ENCODE results near the gene PLA2G2D. TPM values are rescaled to one million over a fixed set of nuclear protein-coding genes. Genes with fewer than 3 reads are reported as not detected.
A peak's percentile ranks its signal among the peaks of the same experiment; 100 is the strongest.

Gene PLA2G2D
- total and polyA plus RNA-seq, 10 of the 15 experiments (the other 5 are each of a cell fraction or from before 2014, with no cell fraction given): 0.06 to 0.38 (median 0.16) TPM; not detected in 2

GRCh38 chr1:20126806-20127440 lies 7.6 kb upstream of the PLA2G2D start:
- CTCF ChIA-PET: interaction anchor here (0.6 to 3.3 kb wide), 5 partner anchors 20 to 245 kb away, joined by 3 to 17 read pairs (median 4); partner anchors contain the start of gene OTUD3
- in situ Hi-C loops (cut with MboI): no loop called here
- WGBS (ENCODE audit: insufficient coverage, insufficient replicate concordance, low lambda C conversion rate, missing lambda C conversion rate): 81% methylated on average over 10 of the region's 10 CpGs

More at GRCh38 chr1:20126806-20127440, 7.6 kb upstream of the PLA2G2D start:
- Histone ChIP-seq H3K27me3 (replicated peaks in 1 of 2; ENCODE audit: control insufficient read depth in 2 of 2, insufficient read depth in 2 of 2, low read length in 1 of 2) (no peaks in the 10 kb centered on the region), H4K20me1 (ENCODE audit: control insufficient read depth, insufficient read depth) (no peaks in the 10 kb centered on the region), H3K27ac (ENCODE audit: control insufficient read depth, insufficient read depth) (peak overlapping the region; percentile 76), H3K4me1 (ENCODE audit: control insufficient read depth, insufficient read depth, low read length) (peaks cover 44% of the 10 kb centered on the region), H3K79me2 (ENCODE audit: control insufficient read depth, insufficient read depth, low read length) (no peaks in the 10 kb centered on the region), H3K4me3 (no peak overlapping the region), H3K9ac (ENCODE audit: control insufficient read depth, insufficient read depth, low read length) (peak overlapping the region; percentile 25; the same call in 1 of the 2 replicates), H3K36me3 (ENCODE audit: control insufficient read depth in 2 of 2, insufficient read depth in 2 of 2, low read length in 1 of 2) (no peaks in the 10 kb centered on the region), H3K4me2 (ENCODE audit: control insufficient read depth, insufficient read depth) (peak overlapping the region; percentile 62), H2AFZ (ENCODE audit: control insufficient read depth, low read depth, low read length) (peak overlapping the region; percentile 61), H3K9me3 (replicated peaks; ENCODE audit: control insufficient read depth, insufficient read depth, low read length) (peaks cover 2% of the 10 kb centered on the region; the same call in 1 of the 3 replicates)
- ATAC-seq (no peak), FAIRE-seq (no peak), DNase-seq (ENCODE audit: low read depth, low spot score) (no peak)
- BruUV-seq (replicated peaks): no TSS peak
- SMC1A ChIA-PET (ENCODE audit: uncharacterized antibody, unreplicated experiment): interaction anchor here (1.1 to 3.6 kb wide), 10 partner anchors 9 to 245 kb away, joined by 3 to 18 read pairs (median 5); partner anchors contain the start of gene OTUD3
- intact Hi-C loops (cut with micrococcal nuclease; ENCODE audit: unreplicated experiment): no loop called here
- RAD21 ChIA-PET (ENCODE audit: unreplicated experiment): interaction anchor here (2.4 to 4.8 kb wide), 2 partner anchors 25 to 68 kb away, joined by 9 to 28 read pairs; no protein-coding TSS in a partner anchor
- POLR2A ChIA-PET: interaction anchor here (0.6 to 3.0 kb wide), 2 partner anchors 23 to 47 kb away, joined by 3 to 11 read pairs; no protein-coding TSS in a partner anchor
- TF ChIP-seq NKRF (conservative IDR thresholded peaks at IDR 0.05) (no peak), CHD1 (IDR thresholded peaks at IDR 0.05; ENCODE audit: low read depth, low read length) (no peak), TAF1 (IDR thresholded peaks at IDR 0.05; ENCODE audit: borderline replicate concordance, low read depth, low read length) (no peak), HSF1 (IDR thresholded peaks at IDR 0.05; ENCODE audit: low read depth, low read length) (no peak), CBX5 (IDR thresholded peaks at IDR 0.05; ENCODE audit: low read depth) (no peak), CEBPZ (IDR thresholded peaks at IDR 0.05; ENCODE audit: low read depth, low read length) (no peak), ZSCAN29 (IDR thresholded peaks at IDR 0.05) (no peak), POLR2AphosphoS5 (IDR thresholded peaks at IDR 0.05; ENCODE audit: low read length) (no peak), RB1 (IDR thresholded peaks at IDR 0.05; ENCODE audit: borderline replicate concordance) (no peak), CBFB (IDR thresholded peaks at IDR 0.05; ENCODE audit: low read depth) (no peak), RBBP5 (conservative IDR thresholded peaks at IDR 0.05) (no peak), NR2F1 (conservative IDR thresholded peaks at IDR 0.05) (no peak), CHD2 (IDR thresholded peaks at IDR 0.05; ENCODE audit: borderline replicate concordance, low read depth, low read length) (no peak), USF1 (IDR thresholded peaks at IDR 0.05; ENCODE audit: borderline replicate concordance, extremely low read length, insufficient read depth, low read depth, low read length) (no peak)
